Breast epithelium (tissue), 4 donors: Measurements from ENCODE around the gene LGR4. TPM values are rescaled to one million over a fixed set of nuclear protein-coding genes. Genes with fewer than 3 reads are reported as not detected.

Experiments used
- DNase-seq, 2 donors: peaks; one replicate each; pipeline ENCODE4 v3.0.0-alpha.2; 2019; ENCODE audit warnings: low spot score in 2 of 2
- H3K27ac ChIP-seq, 2 donors: fragments of 200-600 bp; sonication (generic) in 1 of 2; one replicate each; pipeline ENCODE4 v1.5.1; 2016 to 2019; ENCODE audit warnings: mild to moderate bottlenecking in 1 of 2
- H3K27me3 ChIP-seq, 2 donors: fragments of 200-600 bp; sonication (generic) in 1 of 2; one replicate each; pipeline versions ENCODE4 v1.5.1 to v1.6.0; 2017 to 2019; ENCODE audit warnings: control low read depth in 1 of 2, mild to moderate bottlenecking in 1 of 2
- H3K36me3 ChIP-seq: fragments of 200-600 bp; one replicate; pipeline ENCODE4 v1.5.1; 2019
- H3K4me1 ChIP-seq, 2 donors: fragments of 200-600 bp; sonication (generic); one replicate each; pipeline ENCODE4 v1.5.1; 2016 to 2019; ENCODE audit warnings: control low read depth in 1 of 2
- H3K4me3 ChIP-seq, 3 donors: fragments of 200-600 bp; sonication (generic); 1 replicate in 2 of 3; 2 replicates in 1 of 3; pipeline ENCODE4 v1.5.1; 2016 to 2019; ENCODE audit warnings: mild to moderate bottlenecking in 3 of 3, moderate library complexity in 2 of 3
- H3K9me3 ChIP-seq, 2 donors: fragments of 200-600 bp; sonication (generic) in 1 of 2; one replicate each; pipeline ENCODE4 v1.5.1; 2016 to 2019; ENCODE audit warnings: control low read depth in 1 of 2
- CTCF ChIP-seq, 3 donors: fragments of 450-650 bp; IDR thresholded peaks; one replicate each; pipeline ENCODE4 v1.5.1; 2016 to 2017; ENCODE audit warnings: antibody characterized with exemption in 3 of 3, mild to moderate bottlenecking in 3 of 3, moderate library complexity in 3 of 3
- POLR2A ChIP-seq: fragments of 450-650 bp; IDR thresholded peaks from one replicate; pipeline ENCODE4 v1.6.1; 2016; ENCODE audit warnings: antibody characterized with exemption, mild to moderate bottlenecking, moderate library complexity
- POLR2AphosphoS5 ChIP-seq, 3 donors: sonication (generic); formaldehyde crosslinking; IDR thresholded peaks; one replicate each; pipeline ENCODE4 v1.6.1; 2017; ENCODE audit warnings: antibody characterized with exemption in 3 of 3
- intact Hi-C: fragments of 100-400 bp; cut with DNase I; formaldehyde crosslinking; loops from one replicate; pipeline ENCODE4 v1.15.1; 2023; ENCODE audit warnings: low total_unique reads
- total RNA-seq, 3 donors: library from RNA; depleted of rRNA; stranded (reverse); fragments of >200 nt; gene quantifications; one replicate each; pipeline ENCODE4 v1.1.0, GENCODE V29; 2016

LGR4 gene
- total RNA-seq, 3 donors from 2014 or later: 28.5 to 93.7 (median 34.2) TPM

- DNase-seq: no peak
- intact Hi-C loops: no loop called here
- Histone ChIP-seq H3K36me3 (no peaks in the 10 kb centered on the region), H3K9me3 (no peaks in the 10 kb centered on the region), H3K4me3 (no peak overlapping the region), H3K27ac (peak overlapping the region; percentile 64 to 88), H3K4me1 (peaks cover 0 to 7% of the 10 kb centered on the region in 2 donors), H3K27me3 (no peaks in the 10 kb centered on the region)
- TF ChIP-seq CTCF (IDR thresholded peaks at IDR 0.05) (no peak), POLR2AphosphoS5 (IDR thresholded peaks at IDR 0.05) (no peak), POLR2A (no peak)
Observed at GRCh38 chr11:27465629-27466028, 7.0 kb downstream of the LGR4 start.

- H3K4me1 ChIP-seq: peaks cover 0 to 7% of the 10 kb centered on the region in 2 donors
- H3K9me3 ChIP-seq: no peaks in the 10 kb centered on the region
- H3K36me3 ChIP-seq: no peaks in the 10 kb centered on the region
- no peak overlapping the region for H3K4me3 ChIP-seq
- peak overlapping the region; percentile 64 to 88 for H3K27ac ChIP-seq
- intact Hi-C loops: no loop called here
- no peaks in the 10 kb centered on the region for H3K27me3 ChIP-seq
- no peak for TF ChIP-seq POLR2A
- TF ChIP-seq CTCF (IDR thresholded peaks at IDR 0.05): no peak
- TF ChIP-seq POLR2AphosphoS5 (IDR thresholded peaks at IDR 0.05): no peak
- DNase-seq: no peak
Observed at GRCh38 chr11:27464909-27465308, 7.7 kb downstream of the LGR4 start.

GRCh38 chr11:27464289-27464696 lies 8.3 kb downstream of the LGR4 start:
- H3K4me1 ChIP-seq: peaks cover 0 to 7% of the 10 kb centered on the region in 2 donors
- TF ChIP-seq POLR2A (no peak), CTCF (IDR thresholded peaks at IDR 0.05) (no peak), POLR2AphosphoS5 (IDR thresholded peaks at IDR 0.05) (no peak)
- H3K9me3 ChIP-seq: no peaks in the 10 kb centered on the region
- no peaks in the 10 kb centered on the region for H3K27me3 ChIP-seq
- H3K36me3 ChIP-seq: no peaks in the 10 kb centered on the region
- peak overlapping the region; percentile 67 to 88 for H3K27ac ChIP-seq
- no peak overlapping the region for H3K4me3 ChIP-seq
- DNase-seq: peak in 1 of 2 donors; percentile 41
- intact Hi-C loops: no loop called here

- Histone ChIP-seq H3K36me3 (no peaks in the 10 kb centered on the region), H3K4me1 (peaks cover 0 to 7% of the 10 kb centered on the region in 2 donors), H3K27me3 (no peaks in the 10 kb centered on the region), H3K27ac (peak overlapping the region in 1 of 2 donors; percentile 7), H3K4me3 (no peak overlapping the region), H3K9me3 (no peaks in the 10 kb centered on the region)
- TF ChIP-seq POLR2A (no peak), CTCF (IDR thresholded peaks at IDR 0.05) (no peak), POLR2AphosphoS5 (IDR thresholded peaks at IDR 0.05) (no peak)
- DNase-seq: no peak
- intact Hi-C loops: no loop called here
Observed at GRCh38 chr11:27462543-27462942, 10.0 kb downstream of the LGR4 start.

GRCh38 chr11:27460158-27460978 lies 12.2 kb downstream of the LGR4 start:
- no peak for DNase-seq
- no peaks in the 10 kb centered on the region for H3K27me3 ChIP-seq
- no peak overlapping the region for H3K4me3 ChIP-seq
- no peak for TF ChIP-seq POLR2A
- no peak for TF ChIP-seq POLR2AphosphoS5 (IDR thresholded peaks at IDR 0.05)
- no peak for TF ChIP-seq CTCF (IDR thresholded peaks at IDR 0.05)
- H3K27ac ChIP-seq: no peak overlapping the region
- H3K9me3 ChIP-seq: no peaks in the 10 kb centered on the region
- peaks cover 0 to 7% of the 10 kb centered on the region in 2 donors for H3K4me1 ChIP-seq
- H3K36me3 ChIP-seq: no peaks in the 10 kb centered on the region
- intact Hi-C loops: no loop called here
